Spleen (tissue), 7 donors: ENCODE results near the gene KLHL41.
"Not testable (repeated sequence)": the region's sequence is repeated elsewhere in the genome, so short reads cannot be mapped to it uniquely, and the experiment has no call there.

ENCODE experiments used
- POLR2A ChIP-seq, 3 donors: fragments of 450-650 bp; IDR thresholded peaks; one replicate each; pipeline ENCODE4 v1.5.1; 2017; ENCODE audit warnings: antibody characterized with exemption in 3 of 3, mild to moderate bottlenecking in 1 of 3
- POLR2AphosphoS5 ChIP-seq, 3 donors: sonication (generic); formaldehyde crosslinking; IDR thresholded peaks; one replicate each; pipeline ENCODE4 v1.5.1; 2017; ENCODE audit warnings: antibody characterized with exemption in 3 of 3
- TF ChIP-seq, protein P1 (sequence below), 11 experiments: fragments of 200-600 bp in 7 of 11; fragments of 450-650 bp in 4 of 11; sonication (generic) in 4 of 11; IDR thresholded peaks in 8 of 11; conservative IDR thresholded peaks in 3 of 11; 1 replicate in 7 of 11; 2 replicates in 4 of 11; pipeline versions ENCODE4 v1.4.0 to v1.8.0; 2016 to 2021; ENCODE audit warnings: antibody characterized with exemption in 11 of 11, inconsistent platforms in 4 of 11, mild to moderate bottlenecking in 1 of 11
- donor health status: DM: no; HTN: no; CAD: no; lungs with moderate emphysema.
- donor health status: DM: no; HTN: no; CAD: no.
- donor health status: DM: no; HTN: no; CAD: no.

DNA sequence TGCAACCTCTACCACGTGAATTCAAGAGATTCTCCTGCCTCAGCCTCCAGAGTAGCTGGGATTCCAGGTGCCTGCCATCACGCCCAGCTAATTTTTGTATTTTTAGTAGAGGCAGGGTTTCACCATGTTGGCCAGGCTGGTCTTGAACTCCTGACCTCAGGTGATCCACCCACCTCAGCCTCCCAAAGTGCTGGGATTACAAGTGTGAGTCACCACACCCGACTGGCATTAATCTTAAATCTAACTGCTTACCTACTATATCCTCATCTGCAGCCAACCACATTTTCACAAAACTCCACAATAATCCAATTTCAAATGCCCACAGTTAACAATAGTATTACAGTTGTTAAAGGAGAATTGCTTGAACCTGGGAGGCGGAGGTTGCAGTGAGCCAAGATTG is 61.2 kb downstream of the KLHL41 start:
- TF ChIP-seq, protein P1, sequence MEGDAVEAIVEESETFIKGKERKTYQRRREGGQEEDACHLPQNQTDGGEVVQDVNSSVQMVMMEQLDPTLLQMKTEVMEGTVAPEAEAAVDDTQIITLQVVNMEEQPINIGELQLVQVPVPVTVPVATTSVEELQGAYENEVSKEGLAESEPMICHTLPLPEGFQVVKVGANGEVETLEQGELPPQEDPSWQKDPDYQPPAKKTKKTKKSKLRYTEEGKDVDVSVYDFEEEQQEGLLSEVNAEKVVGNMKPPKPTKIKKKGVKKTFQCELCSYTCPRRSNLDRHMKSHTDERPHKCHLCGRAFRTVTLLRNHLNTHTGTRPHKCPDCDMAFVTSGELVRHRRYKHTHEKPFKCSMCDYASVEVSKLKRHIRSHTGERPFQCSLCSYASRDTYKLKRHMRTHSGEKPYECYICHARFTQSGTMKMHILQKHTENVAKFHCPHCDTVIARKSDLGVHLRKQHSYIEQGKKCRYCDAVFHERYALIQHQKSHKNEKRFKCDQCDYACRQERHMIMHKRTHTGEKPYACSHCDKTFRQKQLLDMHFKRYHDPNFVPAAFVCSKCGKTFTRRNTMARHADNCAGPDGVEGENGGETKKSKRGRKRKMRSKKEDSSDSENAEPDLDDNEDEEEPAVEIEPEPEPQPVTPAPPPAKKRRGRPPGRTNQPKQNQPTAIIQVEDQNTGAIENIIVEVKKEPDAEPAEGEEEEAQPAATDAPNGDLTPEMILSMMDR (IDR thresholded peaks at IDR 0.05 in 8 of 11, conservative IDR thresholded peaks at IDR 0.05 in 3 of 11): not testable (repeated sequence)
- not testable (repeated sequence) for TF ChIP-seq POLR2A, POLR2AphosphoS5 (IDR thresholded peaks at IDR 0.05)
